Femur (tissue), 1 donor: Measurements from ENCODE around the gene HBG1.

Experiments used
- DNase-seq: peaks from one replicate; pipeline ENCODE4 v3.0.0-alpha.2; 2017

The HBG1 gene

DNA sequence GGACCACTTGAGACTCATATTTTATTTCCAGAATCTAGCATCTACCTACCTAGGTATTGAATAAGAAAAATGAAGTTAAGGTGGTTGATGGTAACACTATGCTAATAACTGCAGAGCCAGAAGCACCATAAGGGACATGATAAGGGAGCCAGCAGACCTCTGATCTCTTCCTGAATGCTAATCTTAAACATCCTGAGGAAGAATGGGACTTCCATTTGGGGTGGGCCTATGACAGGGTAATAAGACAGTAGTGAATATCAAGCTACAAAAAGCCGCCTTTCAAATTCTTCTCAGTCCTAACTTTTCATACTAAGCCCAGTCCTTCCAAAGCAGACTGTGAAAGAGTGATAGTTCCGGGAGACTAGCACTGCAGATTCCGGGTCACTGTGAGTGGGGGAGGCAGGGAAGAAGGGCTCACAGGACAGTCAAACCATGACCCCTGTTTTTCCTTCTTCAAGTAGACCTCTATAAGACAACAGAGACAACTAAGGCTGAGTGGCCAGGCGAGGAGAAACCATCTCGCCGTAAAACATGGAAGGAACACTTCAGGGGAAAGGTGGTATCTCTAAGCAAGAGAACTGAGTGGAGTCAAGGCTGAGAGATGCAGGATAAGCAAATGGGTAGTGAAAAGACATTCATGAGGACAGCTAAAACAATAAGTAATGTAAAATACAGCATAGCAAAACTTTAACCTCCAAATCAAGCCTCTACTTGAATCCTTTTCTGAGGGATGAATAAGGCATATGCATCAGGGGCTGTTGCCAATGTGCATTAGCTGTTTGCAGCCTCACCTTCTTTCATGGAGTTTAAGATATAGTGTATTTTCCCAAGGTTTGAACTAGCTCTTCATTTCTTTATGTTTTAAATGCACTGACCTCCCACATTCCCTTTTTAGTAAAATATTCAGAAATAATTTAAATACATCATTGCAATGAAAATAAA lies 24.8 kb downstream of the HBG1 start:
- DNase-seq: no peak

DNA sequence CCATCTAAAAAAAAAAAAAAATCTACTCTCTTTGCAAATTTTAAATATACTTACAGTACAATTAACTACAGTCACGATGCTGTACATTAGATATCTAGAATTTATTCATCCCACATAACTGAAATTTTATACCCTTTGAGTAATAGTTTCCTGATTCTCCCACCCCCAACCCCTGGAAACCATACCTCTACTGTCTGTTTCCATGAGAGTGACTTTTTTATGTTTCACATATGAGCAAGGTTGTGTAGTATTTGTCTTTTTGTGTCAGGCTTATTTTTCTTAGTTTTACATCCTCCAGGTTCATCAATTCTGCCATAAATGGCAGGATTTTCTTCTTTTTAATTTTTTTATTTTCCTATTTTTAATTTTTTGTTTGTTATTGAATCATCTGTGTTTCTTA lies 26.0 kb downstream of the HBG1 start:
- DNase-seq: no peak

DNA sequence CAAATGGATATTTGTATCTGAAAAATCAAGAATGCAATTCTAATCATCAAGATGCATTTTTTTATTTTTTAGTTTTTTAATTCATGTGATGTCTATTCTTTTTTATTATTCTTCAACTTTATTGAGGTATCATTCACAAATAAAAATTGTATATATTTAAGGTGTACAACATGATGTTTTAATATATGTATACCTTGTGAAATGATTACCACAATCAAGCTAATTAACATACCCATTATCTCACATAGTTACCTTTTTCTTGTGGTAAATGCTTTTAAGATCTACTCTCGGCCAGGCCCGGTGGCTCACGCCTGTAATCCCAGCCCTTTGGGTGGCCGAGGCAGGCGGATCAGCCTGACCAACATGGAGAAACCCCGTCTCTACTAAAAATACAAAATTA lies 26.5 kb downstream of the HBG1 start:
- no peak for DNase-seq

DNA sequence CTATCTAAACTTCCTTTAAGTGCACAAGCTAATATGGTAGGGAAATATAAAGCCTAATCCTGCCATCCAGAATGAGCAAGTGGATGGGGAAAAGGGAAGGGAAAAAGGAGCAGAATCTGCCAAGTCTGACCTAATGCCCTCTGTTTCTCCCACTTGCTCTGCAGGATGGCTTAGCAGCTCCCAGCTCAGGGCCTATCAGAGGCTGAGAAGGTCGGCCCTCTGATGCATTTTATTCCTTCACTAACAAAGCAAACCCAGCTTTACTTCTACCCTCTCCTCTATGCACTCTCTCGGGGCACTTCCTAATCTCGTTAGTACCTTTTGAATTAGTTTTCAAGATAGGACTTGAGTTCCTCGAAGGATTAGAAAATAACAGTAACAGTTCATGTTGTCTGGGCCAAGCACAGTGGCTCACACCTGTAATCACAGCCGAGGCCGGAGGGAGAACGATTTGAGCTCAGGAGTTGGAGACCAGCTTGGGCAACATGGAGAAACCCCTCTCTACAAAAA lies 39.2 kb downstream of the HBG1 start:
- DNase-seq: no peak

DNA sequence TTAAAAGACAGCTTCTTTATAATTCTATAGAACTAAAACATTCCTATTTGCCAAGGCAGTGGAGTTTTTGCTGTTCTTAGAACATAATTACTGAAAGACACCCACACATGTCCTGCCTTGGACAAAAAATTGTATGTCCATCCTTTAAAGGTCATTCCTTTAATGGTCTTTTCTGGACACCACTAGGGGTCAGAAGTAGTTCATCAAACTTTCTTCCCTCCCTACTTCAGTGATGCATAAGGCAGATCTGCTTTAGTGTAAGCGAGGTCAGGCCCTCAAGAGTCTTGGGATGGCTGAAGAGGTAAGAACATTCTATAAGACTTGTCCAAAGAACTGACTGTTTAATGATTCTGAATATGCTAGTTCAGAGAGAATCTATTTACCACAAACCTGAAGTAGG lies 44.9 kb downstream of the HBG1 start:
- no peak for DNase-seq

DNA sequence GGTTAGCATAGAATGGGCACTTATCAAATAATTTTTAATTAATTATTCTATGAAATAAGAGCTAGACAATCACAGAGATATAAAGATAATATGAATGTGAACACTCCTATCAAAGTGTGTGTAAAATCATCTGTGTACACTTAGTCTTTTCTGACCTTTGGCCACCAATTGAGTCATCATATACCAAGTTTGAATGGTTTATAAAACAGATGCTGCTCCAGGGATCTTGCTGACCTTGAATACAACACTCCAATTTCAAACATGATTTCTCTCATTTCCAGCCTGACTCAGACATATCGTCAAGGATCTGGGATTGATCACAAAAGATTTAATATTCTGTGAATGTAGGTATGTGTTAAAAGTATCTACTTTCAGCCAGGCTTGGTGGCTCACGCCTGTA lies 46.3 kb downstream of the HBG1 start:
- no peak for DNase-seq

DNA sequence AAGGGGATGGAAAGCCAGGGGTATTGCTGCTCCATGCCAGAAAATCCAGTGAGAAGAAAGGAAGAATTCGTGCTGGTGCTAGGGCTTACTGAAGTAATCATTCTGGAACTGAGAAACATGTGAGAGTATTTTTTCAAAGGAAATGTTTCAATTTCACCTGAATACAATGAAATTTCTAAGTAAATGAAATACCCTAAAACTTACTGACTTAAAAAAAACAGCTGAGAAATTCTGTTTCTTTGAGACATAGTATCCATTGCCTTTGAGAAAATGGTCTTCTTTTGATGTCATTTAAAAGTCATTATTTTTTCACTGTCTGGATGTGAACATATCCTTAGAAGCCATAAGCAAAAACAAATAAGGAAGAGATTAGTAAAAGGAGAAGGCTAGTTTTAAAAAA lies 49.1 kb downstream of the HBG1 start, which contains the start of gene OR51V1:
Gene OR51V1, minus strand, starts transcription at position 101 of the 400 bp plus-strand sequence. Its CDS starts 0 bp downstream, at position 101.
- no peak for DNase-seq

DNA sequence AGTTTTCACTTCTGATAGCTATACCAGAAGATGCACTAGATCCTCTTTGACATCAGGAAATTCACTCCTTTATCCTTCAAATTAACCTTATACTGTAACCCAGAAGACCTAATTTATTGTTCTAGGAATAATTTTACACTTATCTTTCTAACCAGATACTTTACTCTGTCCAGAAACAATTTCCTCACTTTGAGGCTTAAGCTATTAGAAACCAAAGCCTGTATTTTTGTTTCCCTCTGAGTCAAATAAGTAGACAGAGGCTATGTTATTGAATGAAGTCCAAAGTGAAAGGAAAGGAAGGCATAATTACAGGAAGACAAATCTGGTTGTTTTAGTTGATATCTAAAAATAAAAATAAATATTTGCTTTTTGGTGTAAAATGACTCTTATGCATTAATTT lies 51.4 kb downstream of the HBG1 start:
- DNase-seq: no peak
